Measurements from ENCODE around the gene HSPA9.
"Not testable (repeated sequence)": the region's sequence is repeated elsewhere in the genome, so short reads cannot be mapped to it uniquely, and the experiment has no call there.

HSPA9 gene

DNA sequence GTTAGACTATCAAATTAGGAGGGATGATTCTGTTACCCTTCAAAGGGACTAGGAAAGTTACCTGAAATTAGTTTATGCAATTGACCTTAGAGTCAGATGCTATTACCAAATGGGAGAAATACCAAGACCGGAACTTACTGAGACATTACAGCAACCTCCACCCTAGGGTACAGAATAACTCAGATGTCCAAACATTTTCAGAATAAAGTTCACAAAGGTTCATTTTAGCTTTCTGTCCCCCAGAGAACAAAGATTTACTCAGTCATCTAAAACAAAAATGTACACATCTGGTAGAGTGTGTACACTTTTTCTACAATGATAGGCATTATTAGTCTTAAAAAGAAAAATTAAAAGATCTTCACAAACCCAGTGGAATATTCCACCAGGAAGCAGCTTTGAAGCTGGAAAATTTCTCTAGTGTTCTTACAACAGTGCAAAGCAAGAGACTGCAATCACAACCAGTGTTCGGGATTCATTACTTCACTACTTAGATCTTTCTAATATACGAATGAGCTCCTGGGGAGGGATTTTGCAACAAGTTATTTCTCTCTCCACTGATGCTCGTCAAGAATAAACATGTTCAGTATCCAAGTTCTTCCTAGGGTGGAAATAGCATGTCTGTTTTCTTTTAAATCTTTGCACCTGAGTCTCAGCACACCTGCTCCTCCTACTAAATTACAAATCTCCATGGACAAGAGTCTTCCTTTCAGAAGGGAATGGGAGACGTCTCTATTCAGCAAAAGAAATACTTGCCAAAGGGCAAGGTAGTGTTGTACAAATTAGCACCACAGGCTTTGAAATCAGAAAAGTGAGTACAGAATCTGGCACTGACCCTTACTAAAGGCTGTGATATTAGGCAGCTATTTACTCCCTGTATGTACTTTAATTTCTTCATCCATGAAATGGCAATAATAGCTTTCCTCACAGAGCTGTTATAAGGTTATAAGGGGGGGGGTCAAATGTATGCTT, 40.9 kb downstream of the HSPA9 start:
- DNase-seq (ENCODE audit: low read depth in 2 of 2) = no peak

DNA sequence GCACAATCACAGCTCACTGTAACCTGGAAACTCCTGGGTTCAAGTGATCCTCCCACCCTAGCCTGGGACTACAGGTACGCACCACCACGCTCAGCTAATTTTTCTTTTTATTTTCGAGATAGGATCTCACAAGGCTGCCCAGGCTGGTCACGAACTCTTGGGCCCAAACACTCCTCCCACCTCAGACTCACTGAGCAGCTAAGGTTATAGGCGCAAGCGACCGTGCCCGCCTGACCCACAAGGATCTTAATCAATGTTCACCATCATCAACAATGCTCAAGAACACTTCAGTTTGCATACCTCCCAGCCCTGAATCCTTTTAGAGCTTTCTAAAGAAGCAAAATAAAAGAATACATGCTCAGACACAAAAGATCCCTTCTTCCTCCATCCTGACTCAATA, 45.4 kb downstream of the HSPA9 start:
- no peak for DNase-seq (ENCODE audit: low read depth in 2 of 2)

DNA sequence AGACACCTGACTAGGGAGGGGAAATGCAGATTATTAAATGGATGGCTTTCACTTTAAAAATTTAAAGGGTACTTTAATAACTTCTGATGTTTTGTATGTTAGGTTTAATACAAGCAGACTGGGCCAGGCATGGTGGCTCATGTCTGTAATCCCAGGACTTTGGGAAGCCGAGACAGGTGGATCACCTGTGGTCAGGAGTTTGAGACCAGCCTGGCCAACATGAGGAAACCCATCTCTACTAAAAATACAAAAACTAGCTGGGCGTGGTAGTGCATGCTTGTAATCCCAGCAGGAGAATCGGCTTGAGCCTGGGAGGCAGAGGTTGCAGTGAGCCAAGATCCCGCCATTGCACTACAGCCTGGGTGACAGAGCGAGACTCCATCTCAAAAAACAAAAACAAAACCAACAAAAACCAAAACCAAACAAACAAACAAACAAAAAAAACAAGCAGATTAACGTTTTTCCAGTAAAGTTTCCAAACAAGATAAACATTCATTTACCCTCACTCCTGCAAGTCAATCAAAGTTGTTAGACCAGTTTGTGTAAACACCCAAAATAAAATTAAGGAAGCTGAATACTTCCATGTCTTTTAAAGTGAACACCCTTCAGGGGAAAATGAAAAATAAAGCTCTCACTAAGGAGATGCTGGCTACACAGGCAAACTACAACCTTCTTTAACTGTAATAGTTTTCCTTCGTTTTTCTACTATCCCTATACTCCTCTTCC, 46.3 kb downstream of the HSPA9 start:
- DNase-seq (ENCODE audit: low read depth in 2 of 2) = no peak

DNA sequence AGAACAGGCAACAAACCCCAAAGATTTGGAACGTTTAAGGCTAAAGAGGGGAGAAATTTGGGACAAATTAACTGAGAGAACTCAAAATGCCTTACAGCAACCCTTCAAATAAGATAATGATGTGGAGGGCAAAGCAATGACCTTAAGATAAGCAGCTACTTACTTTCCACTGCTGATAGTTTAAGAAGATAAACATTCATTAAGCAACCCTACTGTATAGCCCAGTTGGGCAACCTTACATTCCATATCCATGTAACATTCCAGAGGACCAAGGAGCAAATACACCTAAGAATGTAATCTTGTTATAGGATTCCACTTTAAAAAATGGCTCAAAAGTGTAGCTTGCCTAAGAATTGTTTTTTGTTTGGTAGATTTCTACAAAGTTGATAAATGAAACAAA, 47.0 kb downstream of the HSPA9 start:
- DNase-seq (ENCODE audit: low read depth in 2 of 2) = no peak

DNA sequence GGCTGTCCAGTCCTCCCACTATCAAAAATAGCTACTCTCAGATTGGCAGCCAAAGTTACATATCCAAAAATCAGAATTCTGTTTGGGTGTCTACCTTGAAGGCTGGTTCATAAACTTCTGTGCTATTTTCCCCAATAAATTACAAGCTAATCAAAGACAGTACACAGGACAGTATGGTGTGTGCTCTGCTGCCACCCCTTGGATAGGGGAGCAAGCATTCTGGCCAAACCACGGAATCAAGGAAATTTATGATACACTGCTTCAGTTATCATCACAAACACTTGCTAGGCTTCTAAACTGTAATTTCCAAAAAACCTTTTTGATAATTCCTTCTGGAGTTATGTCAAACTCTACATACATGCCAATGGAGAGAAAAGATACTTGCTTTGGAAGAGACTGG, 48.0 kb downstream of the HSPA9 start:
- no peak for DNase-seq (ENCODE audit: low read depth in 2 of 2)

DNA sequence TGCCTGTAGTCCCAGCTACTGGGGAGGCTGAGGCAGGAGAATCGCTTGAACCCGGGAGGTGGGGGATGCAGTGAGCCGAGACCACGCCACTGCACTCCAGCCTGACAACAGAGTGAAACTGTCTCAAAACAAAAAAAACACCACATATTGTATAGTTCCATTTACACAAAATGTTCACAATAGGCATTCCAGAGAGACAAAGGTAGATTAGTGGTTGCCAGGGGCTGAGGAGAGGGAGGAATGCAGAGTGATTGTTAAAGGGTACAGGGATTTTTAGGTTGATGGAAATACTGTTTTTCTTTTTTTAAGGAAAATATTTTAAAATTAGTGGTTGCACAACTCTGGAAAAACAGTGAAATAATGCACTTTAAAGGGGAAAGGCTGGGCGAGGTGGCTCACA, 51.8 kb downstream of the HSPA9 start:
- DNase-seq (ENCODE audit: low read depth in 2 of 2) = no peak

DNA sequence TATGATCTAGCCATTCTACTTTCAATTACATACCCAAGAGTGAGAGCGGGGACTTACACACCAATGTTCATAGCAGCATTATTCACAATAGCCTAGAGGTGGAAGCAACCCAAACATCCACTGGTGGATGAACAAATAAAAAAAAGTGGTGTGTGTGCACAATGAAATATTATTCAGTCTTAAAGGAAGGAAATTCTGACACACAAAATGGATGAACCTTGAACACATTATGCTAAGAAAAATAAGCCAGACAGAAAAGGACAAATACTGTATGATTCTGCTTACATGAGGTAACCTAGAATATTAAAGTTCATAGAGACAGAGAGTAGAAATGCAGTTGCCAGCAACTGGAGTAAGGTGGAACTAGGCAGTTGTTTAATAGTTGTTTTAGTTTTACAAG, 54.2 kb downstream of the HSPA9 start:
- DNase-seq (ENCODE audit: low read depth in 2 of 2) = no peak

DNA sequence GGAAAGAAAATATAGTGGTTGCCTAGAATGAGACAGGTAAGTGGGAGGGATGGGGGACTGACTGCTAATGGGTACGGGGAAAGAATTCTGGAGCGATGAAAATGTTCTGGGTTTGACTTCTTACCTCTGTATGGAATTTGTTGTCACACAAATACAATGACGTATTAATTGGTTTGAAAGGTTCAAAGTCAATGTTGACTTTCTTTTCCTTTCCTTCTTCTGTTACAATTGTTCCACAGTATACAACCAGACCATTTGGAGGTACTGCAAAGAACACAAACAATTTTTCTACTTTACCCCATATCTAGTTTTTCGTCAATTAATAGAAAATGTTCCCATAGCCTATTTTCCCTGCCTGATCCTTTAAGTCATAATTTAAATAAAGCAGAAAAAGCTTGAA, 57.8 kb downstream of the HSPA9 start:
- DNase-seq (ENCODE audit: low read depth in 2 of 2) = no peak

DNA sequence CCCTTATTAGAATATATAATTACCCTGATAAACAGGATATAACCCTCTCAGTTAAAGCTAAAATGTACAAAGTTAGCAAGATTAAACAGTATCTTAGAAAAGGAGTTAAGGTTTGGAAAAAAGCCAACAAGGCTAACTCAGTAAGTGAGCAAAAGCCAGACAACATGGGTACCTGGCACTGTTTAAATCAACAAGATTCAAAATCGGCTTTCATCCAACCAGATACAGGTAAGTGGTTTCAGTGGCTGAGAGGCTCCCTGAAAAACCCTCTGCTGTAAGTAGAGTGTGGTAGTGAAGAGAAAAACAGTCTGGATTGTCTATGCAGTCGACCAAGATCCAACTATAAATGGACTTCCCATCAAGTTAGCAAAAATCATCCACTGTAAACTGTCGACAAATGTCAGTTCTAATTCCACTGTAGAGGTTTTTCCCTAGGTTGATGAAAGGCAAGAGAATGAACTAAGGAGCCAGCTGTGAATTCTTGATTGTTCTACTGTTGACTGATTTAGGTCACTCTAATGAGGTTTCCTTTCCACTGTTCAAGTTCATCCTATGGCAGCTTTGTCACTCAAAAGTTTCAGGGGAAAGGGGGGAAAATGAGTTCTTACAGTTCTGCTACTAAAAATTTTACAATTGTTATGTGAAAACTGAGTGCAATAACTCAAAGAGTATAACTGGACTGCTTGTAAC, 59.5 kb downstream of the HSPA9 start:
- no peak for DNase-seq (ENCODE audit: low read depth in 2 of 2)

DNA sequence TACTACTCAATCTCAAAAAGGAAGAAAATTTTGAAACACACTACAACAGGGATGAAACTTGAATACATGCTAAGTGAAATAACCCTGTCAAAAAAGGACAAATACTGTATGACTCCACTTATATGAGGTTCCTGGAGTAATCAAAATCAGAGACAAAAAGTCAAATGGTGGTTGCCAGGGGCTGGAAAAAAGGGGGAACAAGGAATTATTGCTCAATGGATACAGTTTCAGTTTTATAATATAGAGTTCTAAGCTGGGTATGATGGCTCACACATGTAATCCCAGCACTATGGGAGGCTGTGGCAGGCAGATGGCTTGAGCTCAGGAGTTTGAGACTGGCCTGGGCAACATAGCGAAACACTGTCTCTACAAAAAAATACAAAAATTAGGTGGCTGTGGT, 61.2 kb downstream of the HSPA9 start:
- DNase-seq (ENCODE audit: low read depth in 2 of 2) = no peak

DNA sequence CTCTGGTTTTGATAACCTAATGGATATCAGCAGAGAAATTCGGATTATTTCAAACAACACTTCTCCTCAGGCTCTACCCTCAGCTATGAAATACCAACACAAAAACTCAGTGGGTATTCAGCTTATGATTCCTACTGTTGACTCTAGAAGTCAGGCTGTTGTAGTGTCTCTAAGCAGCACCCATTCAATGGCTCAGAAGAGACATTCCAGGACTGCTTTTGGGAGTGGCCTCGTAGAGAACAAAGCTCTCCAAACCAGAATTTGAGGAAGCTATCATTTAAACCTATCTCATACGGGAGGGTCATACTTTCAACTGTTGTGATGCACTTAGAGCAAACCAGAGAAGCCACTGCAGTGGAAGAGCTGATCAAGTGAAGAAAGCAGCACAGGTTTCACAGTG, 66.2 kb downstream of the HSPA9 start:
- no peak for DNase-seq (ENCODE audit: low read depth in 2 of 2)

DNA sequence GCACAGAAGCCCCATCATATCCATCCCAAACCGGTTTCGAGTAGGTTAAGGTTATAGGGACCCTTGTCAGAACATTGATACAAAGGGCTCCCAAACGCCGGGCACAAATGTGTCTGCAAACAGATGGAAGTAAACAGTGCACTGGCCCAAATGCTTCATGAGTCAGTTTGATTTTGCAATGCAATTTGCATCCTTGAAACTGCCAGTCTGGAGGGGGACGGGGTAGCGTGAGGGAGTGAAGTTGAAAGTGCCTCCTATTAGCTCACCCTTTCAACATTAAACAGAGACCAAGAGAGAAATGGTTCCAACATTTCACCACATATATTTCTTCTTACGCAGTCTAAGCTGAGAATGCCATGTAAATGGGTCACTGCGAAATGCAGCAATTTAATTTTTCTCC, 67.7 kb downstream of the HSPA9 start:
- not testable (repeated sequence) for DNase-seq (ENCODE audit: low read depth in 2 of 2)

DNA sequence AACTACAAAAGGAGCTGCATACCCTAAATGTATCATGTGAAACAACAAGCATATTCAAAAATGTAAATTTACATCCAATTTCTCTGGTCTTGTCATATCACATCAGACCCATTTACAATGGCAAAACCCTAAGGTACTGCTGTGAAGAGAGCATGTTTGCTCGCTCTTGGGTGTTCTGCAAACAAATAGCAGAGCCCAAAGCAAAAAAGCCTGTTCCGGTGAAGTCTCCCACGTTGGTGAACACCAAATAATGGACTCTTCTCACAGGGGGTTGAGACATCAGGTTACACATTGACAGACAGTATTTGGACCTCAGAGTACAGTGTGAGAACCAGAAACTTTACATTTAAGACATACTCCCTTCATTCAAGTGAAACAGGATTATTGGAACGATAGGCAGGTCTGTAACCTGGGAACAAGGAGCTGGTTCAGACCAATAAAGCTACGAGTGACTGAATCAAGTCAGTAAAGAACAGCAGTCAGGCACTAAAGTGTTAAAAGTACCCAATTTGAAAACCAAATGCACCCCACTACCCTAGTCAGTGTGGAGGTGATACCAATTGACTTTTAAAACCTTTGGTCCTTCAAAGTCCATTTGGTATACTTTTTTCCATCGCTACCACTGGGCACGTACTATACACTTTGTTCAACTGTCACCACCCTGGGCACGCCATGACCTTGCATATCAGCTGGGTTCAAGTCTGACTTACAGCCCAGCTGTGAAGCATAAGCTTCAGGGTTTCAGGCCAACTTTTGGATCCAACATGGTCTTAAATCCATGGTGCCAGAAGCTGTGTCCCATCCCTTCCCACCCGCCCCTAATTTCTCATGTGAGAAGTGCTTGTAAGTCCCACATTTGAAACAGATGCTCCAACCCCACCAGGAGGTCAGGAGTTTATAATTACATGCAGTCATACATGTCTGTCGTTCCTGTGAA, 68.6 kb downstream of the HSPA9 start:
- no peak for DNase-seq (ENCODE audit: low read depth in 2 of 2)

DNA sequence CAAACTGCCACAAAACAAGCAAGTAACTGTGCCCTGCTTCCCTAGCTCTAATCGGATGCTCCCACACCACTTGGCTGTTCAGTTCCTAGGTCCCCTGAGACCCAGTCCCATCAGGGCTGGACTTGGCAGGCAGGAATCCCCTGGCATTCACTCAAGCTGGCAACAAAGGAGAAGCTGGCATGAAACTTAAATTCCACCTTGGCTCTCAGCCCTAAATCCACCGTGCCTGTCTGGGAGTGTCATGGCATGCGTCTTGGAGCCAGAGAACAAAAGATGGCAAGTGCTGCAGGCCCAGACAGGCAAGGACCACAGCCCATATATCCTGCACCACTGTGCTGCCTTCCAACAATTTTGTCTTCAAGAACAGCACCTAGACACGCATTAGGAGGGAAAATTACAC, 70.4 kb downstream of the HSPA9 start:
- no peak for DNase-seq (ENCODE audit: low read depth in 2 of 2)
